ENCODE measurements around the gene ARL4C. TPM values are rescaled to one million over a fixed set of nuclear protein-coding genes. Genes with fewer than 3 reads are reported as not detected.

ARL4C gene
- polyA plus RNA-seq, 1 of the 3 experiments (the other 2 are of a cell fraction): 24.0 TPM

DNA sequence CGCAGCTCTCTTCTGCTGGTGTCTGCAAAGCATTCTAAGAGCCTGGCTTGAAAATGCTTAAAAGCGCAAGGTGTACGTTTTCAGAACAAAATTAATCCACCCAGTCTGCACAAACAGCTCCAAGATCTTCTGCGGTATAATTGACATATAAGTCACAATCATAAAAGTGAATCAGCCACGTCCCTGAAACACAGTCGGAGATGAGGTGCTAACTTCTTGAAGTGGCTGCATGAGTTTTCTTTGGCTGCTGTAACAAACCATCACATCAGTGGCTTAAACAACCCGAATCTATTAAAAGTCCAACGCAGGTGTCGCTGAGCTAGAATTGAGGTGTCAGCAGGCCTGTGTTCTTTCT is 32.6 kb downstream of the ARL4C start:
- Histone ChIP-seq H3F3A (replicated peaks; ENCODE audit: insufficient read depth) (no peaks in the 10 kb centered on the region), H3K4me1 (ENCODE audit: control insufficient read depth in 1 of 2, insufficient read depth in 2 of 2, low read depth in 1 of 2, low read length in 1 of 2) (peaks cover 0 to 40% of the 10 kb centered on the region in 2 experiments; a peak in 2 of 4 replicates), H3K27me3 (ENCODE audit: insufficient read depth) (no peaks in the 10 kb centered on the region), H3K4me2 (no peak overlapping the region), H2AFZ (ENCODE audit: low read depth) (no peak overlapping the region), H3K79me2 (ENCODE audit: insufficient read depth) (no peaks in the 10 kb centered on the region), H3K9ac (no peak overlapping the region), H3K4me3 (ENCODE audit: low read depth in 2 of 2, low read length in 1 of 2) (no peak overlapping the region), H3K27ac (ENCODE audit: low read depth in 2 of 2, low read length in 1 of 2) (peak overlapping the region in 1 of 2 experiments; percentile 50; a peak in 2 of 4 replicates), H3K36me3 (replicated peaks in 1 of 2; ENCODE audit: control insufficient read depth in 1 of 2, insufficient read depth in 2 of 2, low read length in 1 of 2) (no peaks in the 10 kb centered on the region), H4K20me1 (ENCODE audit: insufficient read depth) (no peaks in the 10 kb centered on the region), H3K9me2 (no peaks in the 10 kb centered on the region), H3K9me3 (no peaks in the 10 kb centered on the region)
- 0 out of 2 replicates have a peak, but pooled peaks have one; percentile 1 for TF ChIP-seq RFX5 (IDR thresholded peaks at IDR 0.05; ENCODE audit: low read length)
- no peak for TF ChIP-seq RXRA (IDR thresholded peaks at IDR 0.05; ENCODE audit: borderline replicate concordance, low read depth)
- no peak for TF ChIP-seq EZH2phosphoT487 (IDR thresholded peaks at IDR 0.05; ENCODE audit: borderline replicate concordance, low read depth)
- ChIA-PET POLR2A (no interaction called here), CTCF (interaction anchor here (0.9 to 3.6 kb wide), 6 partner anchors 32 to 489 kb away, joined by 3 to 11 read pairs (median 4); no protein-coding TSS in a partner anchor)
- no peak for DNase-seq
- 73% methylated on average over 9 of the region's 9 CpGs for WGBS (ENCODE audit: low lambda C conversion rate)

GRCh38 chr2:234463626-234464290 is 33.1 kb downstream of the ARL4C start:
- Histone ChIP-seq H3K79me2 (ENCODE audit: insufficient read depth) (no peaks in the 10 kb centered on the region), H3K4me2 (no peak overlapping the region), H3K9ac (no peak overlapping the region), H3K36me3 (replicated peaks in 1 of 2; ENCODE audit: control insufficient read depth in 1 of 2, insufficient read depth in 2 of 2, low read length in 1 of 2) (no peaks in the 10 kb centered on the region), H3K27me3 (ENCODE audit: insufficient read depth) (no peaks in the 10 kb centered on the region), H3K9me2 (no peaks in the 10 kb centered on the region), H2AFZ (ENCODE audit: low read depth) (no peak overlapping the region), H3K9me3 (no peaks in the 10 kb centered on the region), H3K4me3 (ENCODE audit: low read depth in 2 of 2, low read length in 1 of 2) (no peak overlapping the region), H3F3A (replicated peaks; ENCODE audit: insufficient read depth) (no peaks in the 10 kb centered on the region), H3K4me1 (ENCODE audit: control insufficient read depth in 1 of 2, insufficient read depth in 2 of 2, low read depth in 1 of 2, low read length in 1 of 2) (peaks cover 0 to 37% of the 10 kb centered on the region in 2 experiments; a peak in 2 of 4 replicates), H4K20me1 (ENCODE audit: insufficient read depth) (no peaks in the 10 kb centered on the region), H3K27ac (ENCODE audit: low read depth in 2 of 2, low read length in 1 of 2) (peak overlapping the region in 1 of 2 experiments; percentile 62; a peak in 2 of 4 replicates)
- POLR2A ChIA-PET: no interaction called here
- WGBS (ENCODE audit: low lambda C conversion rate): 43% methylated on average over 17 of the region's 17 CpGs
- peak in 1 of 2 experiments; percentile 80; a peak in 1 of 4 replicates for TF ChIP-seq EP300 (IDR thresholded peaks at IDR 0.05; ENCODE audit: borderline replicate concordance in 1 of 2, low read depth in 1 of 2, low read length in 1 of 2)
- TF ChIP-seq, protein P1, sequence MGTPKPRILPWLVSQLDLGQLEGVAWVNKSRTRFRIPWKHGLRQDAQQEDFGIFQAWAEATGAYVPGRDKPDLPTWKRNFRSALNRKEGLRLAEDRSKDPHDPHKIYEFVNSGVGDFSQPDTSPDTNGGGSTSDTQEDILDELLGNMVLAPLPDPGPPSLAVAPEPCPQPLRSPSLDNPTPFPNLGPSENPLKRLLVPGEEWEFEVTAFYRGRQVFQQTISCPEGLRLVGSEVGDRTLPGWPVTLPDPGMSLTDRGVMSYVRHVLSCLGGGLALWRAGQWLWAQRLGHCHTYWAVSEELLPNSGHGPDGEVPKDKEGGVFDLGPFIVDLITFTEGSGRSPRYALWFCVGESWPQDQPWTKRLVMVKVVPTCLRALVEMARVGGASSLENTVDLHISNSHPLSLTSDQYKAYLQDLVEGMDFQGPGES (IDR thresholded peaks at IDR 0.05; ENCODE audit: low read depth, low read length): no peak
- TF ChIP-seq POLR2AphosphoS5 (IDR thresholded peaks at IDR 0.05; ENCODE audit: low read depth, low read length): no peak
- TF ChIP-seq RCOR1 (IDR thresholded peaks at IDR 0.05; ENCODE audit: low read length): peak; percentile 82; the same call in 1 of the 2 replicates
- TF ChIP-seq GATA2 (CRISPR knock-in tag; IDR thresholded peaks at IDR 0.05): peak; percentile 96
- TF ChIP-seq FOXJ3 (CRISPR knock-in tag; IDR thresholded peaks at IDR 0.05): 0 out of 2 replicates have a peak, but pooled peaks have one; percentile 79
- peak; percentile 16; the same call in 1 of the 2 replicates for TF ChIP-seq RFX5 (IDR thresholded peaks at IDR 0.05; ENCODE audit: low read length)
- TF ChIP-seq MXI1 (IDR thresholded peaks at IDR 0.05; ENCODE audit: low read depth, low read length): peak; percentile 86
- 0 out of 2 replicates have a peak, but pooled peaks have one; percentile 11 for TF ChIP-seq RAD21 (IDR thresholded peaks at IDR 0.05; ENCODE audit: low read length)
- TF ChIP-seq, protein P2, sequence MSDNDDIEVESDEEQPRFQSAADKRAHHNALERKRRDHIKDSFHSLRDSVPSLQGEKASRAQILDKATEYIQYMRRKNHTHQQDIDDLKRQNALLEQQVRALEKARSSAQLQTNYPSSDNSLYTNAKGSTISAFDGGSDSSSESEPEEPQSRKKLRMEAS (IDR thresholded peaks at IDR 0.05; ENCODE audit: low read depth): no peak
- peak; percentile 43 for TF ChIP-seq CHD2 (IDR thresholded peaks at IDR 0.05; ENCODE audit: low read length, partially characterized antibody)
- CTCF ChIA-PET: interaction anchor here (0.7 to 3.6 kb wide), 6 partner anchors 32 to 1283 kb away, joined by 3 to 11 read pairs (median 4); no protein-coding TSS in a partner anchor
- peak; percentile 73 for DNase-seq

Measured in SK-N-SH (cell line).